ENCODE data around the gene FBXO2. TPM values are rescaled to one million over a fixed set of nuclear protein-coding genes. Genes with fewer than 3 reads are reported as not detected.

Gene FBXO2
- total and polyA plus RNA-seq, 9 of the 15 experiments (the other 6 are each of a cell fraction or from before 2014, with no cell fraction given), result 0.04 to 1.9 (median 0.27) TPM

- no peak for TF ChIP-seq MNT (conservative IDR thresholded peaks at IDR 0.05)
- TF ChIP-seq U2AF2 (optimal IDR thresholded peaks at IDR 0.05; ENCODE audit: low read depth, low read length), result no peak
- TF ChIP-seq EHMT2 (IDR thresholded peaks at IDR 0.05), result no peak
- TF ChIP-seq TAL1 (IDR thresholded peaks at IDR 0.05), result peak; percentile 92
- no peak for TF ChIP-seq LARP7 (IDR thresholded peaks at IDR 0.05)
- peak; percentile 92 for TF ChIP-seq LEF1 (IDR thresholded peaks at IDR 0.05)
- TF ChIP-seq ZNF57 (CRISPR knock-in tag; IDR thresholded peaks at IDR 0.05), result no peak
- TF ChIP-seq CBX8 (IDR thresholded peaks at IDR 0.05; ENCODE audit: borderline replicate concordance, extremely low read depth, low read depth, low read length, poor library complexity, severe bottlenecking), result no peak
- no peak for TF ChIP-seq HDAC6 (IDR thresholded peaks at IDR 0.05; ENCODE audit: low read depth, low read length)
- TF ChIP-seq ZZZ3 (IDR thresholded peaks at IDR 0.05), result no peak
- no peak for TF ChIP-seq HOXB6 (CRISPR knock-in tag; IDR thresholded peaks at IDR 0.05; ENCODE audit: borderline replicate concordance)
- peak; percentile 66 for TF ChIP-seq RBFOX2 (IDR thresholded peaks at IDR 0.05; ENCODE audit: low read depth, low read length)
- TF ChIP-seq COPS2 (conservative IDR thresholded peaks at IDR 0.05), result no peak
- no peak for TF ChIP-seq ZSCAN29 (IDR thresholded peaks at IDR 0.05)
- TF ChIP-seq DEAF1 (CRISPR knock-in tag; IDR thresholded peaks at IDR 0.05), result no peak
- TF ChIP-seq NCOA4 (IDR thresholded peaks at IDR 0.05; ENCODE audit: partially characterized antibody), result no peak
- no peak for TF ChIP-seq UBTF (IDR thresholded peaks at IDR 0.05; ENCODE audit: borderline replicate concordance in 1 of 2, low read depth in 2 of 2, low read length in 2 of 2)
- no peak for TF ChIP-seq ZNF695 (CRISPR knock-in tag; IDR thresholded peaks at IDR 0.05)
- TF ChIP-seq HDAC2 (IDR thresholded peaks at IDR 0.05), result peak; percentile 86
- TF ChIP-seq MTA2 (IDR thresholded peaks at IDR 0.05; ENCODE audit: low read depth), result peak; percentile 87
- no peak for TF ChIP-seq ZNF3 (CRISPR knock-in tag; IDR thresholded peaks at IDR 0.05)
- TF ChIP-seq PML (IDR thresholded peaks at IDR 0.05; ENCODE audit: low read length), result peak; percentile 83
- TF ChIP-seq ILF3 (IDR thresholded peaks at IDR 0.05; ENCODE audit: borderline replicate concordance), result no peak
- no peak for TF ChIP-seq CSDE1 (IDR thresholded peaks at IDR 0.05)
Observed at GRCh38 chr1:11671544-11672286, 17.5 kb upstream of the FBXO2 start (continued).

Measured in K562 (cell line).